DOHH2 (cell line): ENCODE results near the gene CPNE9.

Source experiments
- EZH2phosphoT487 ChIP-seq: fragments of 200-600 bp; sonication (generic); IDR thresholded peaks from 2 replicates; pipeline ENCODE4 v1.6.1; 2017; ENCODE audit warnings: borderline replicate concordance, mild to moderate bottlenecking, antibody characterized with exemption, low read length, moderate library complexity, mixed read lengths
- TF ChIP-seq, protein P1 (sequence below): fragments of 200-600 bp; sonication (generic); IDR thresholded peaks from one replicate; pipeline ENCODE4 v1.5.1; 2014; ENCODE audit warnings: antibody characterized with exemption, mild to moderate bottlenecking, low read depth, low read length; ENCODE audit not compliant: poor library complexity, severe bottlenecking

DNA sequence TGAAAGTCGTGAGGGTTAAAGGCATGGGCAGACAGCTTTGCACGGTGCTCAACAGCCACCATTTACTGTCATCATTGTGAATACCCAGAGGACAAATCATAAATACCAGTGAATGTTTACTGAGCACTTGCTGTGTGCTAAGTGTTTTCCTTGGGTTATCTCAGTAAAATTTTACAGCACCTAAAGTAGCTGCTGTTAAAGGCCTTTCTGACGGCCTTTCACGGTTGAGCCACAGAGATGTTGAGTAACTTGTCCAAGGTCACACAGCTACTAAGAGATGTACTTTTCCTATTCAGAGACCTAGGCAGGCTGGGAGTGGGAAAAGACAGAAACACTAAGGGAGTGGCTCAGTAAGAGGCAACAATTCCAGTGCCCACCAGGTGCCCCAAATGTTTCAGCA lies 393 bp upstream of the CPNE9 start:
- TF ChIP-seq EZH2phosphoT487: no peak
- TF ChIP-seq, protein P1, sequence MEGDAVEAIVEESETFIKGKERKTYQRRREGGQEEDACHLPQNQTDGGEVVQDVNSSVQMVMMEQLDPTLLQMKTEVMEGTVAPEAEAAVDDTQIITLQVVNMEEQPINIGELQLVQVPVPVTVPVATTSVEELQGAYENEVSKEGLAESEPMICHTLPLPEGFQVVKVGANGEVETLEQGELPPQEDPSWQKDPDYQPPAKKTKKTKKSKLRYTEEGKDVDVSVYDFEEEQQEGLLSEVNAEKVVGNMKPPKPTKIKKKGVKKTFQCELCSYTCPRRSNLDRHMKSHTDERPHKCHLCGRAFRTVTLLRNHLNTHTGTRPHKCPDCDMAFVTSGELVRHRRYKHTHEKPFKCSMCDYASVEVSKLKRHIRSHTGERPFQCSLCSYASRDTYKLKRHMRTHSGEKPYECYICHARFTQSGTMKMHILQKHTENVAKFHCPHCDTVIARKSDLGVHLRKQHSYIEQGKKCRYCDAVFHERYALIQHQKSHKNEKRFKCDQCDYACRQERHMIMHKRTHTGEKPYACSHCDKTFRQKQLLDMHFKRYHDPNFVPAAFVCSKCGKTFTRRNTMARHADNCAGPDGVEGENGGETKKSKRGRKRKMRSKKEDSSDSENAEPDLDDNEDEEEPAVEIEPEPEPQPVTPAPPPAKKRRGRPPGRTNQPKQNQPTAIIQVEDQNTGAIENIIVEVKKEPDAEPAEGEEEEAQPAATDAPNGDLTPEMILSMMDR: no peak
